ENCODE measurements around the gene SLC24A3.

- TF ChIP-seq EP300 (IDR thresholded peaks at IDR 0.05) (no peak), POLR2AphosphoS5 (IDR thresholded peaks at IDR 0.05) (no peak), POLR2A (IDR thresholded peaks at IDR 0.05) (no peak)
- TF ChIP-seq, protein P1, sequence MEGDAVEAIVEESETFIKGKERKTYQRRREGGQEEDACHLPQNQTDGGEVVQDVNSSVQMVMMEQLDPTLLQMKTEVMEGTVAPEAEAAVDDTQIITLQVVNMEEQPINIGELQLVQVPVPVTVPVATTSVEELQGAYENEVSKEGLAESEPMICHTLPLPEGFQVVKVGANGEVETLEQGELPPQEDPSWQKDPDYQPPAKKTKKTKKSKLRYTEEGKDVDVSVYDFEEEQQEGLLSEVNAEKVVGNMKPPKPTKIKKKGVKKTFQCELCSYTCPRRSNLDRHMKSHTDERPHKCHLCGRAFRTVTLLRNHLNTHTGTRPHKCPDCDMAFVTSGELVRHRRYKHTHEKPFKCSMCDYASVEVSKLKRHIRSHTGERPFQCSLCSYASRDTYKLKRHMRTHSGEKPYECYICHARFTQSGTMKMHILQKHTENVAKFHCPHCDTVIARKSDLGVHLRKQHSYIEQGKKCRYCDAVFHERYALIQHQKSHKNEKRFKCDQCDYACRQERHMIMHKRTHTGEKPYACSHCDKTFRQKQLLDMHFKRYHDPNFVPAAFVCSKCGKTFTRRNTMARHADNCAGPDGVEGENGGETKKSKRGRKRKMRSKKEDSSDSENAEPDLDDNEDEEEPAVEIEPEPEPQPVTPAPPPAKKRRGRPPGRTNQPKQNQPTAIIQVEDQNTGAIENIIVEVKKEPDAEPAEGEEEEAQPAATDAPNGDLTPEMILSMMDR (IDR thresholded peaks at IDR 0.05) = no peak
These were observed 514.9 kb downstream of the SLC24A3 start for GRCh38 chr20:19727251-19727847.

All from suprapubic skin (tissue), 4 donors.